HL-60 (cell line): Measurements from ENCODE around the gene XPOT.

Experiments
- CTCF ChIP-seq: IDR thresholded peaks from one replicate; pipeline ENCODE4 v1.5.1; 2011; ENCODE audit warnings: low read length, control low read depth, inconsistent platforms; ENCODE audit not compliant: insufficient read depth
- REST ChIP-seq: IDR thresholded peaks from 2 replicates; pipeline ENCODE4 v1.6.1; 2012; ENCODE audit warnings: low read depth; ENCODE audit not compliant: insufficient replicate concordance

GRCh38 chr12:64413884-64414283 is 9.7 kb downstream of the XPOT start:
- TF ChIP-seq CTCF, result no peak
- TF ChIP-seq REST, result no peak
